Measurements from ENCODE around the gene APBA1.

Gene APBA1

GRCh38 chr9:69647804-69648203 is 24.4 kb downstream of the APBA1 start:
- Histone ChIP-seq H3K27me3 (replicated peaks; ENCODE audit: control insufficient read depth, insufficient read depth, low read length) (no peaks in the 10 kb centered on the region; the same call in 1 of the 2 replicates), H3K4me3 (replicated peaks; ENCODE audit: low read depth, low read length) (no peak overlapping the region), H3K36me3 (ENCODE audit: control insufficient read depth, insufficient read depth, low read length) (no peaks in the 10 kb centered on the region)
- DNase-seq (ENCODE audit: extremely low read depth, insufficient read length): no peak
- TF ChIP-seq CTCF (IDR thresholded peaks at IDR 0.05; ENCODE audit: insufficient read depth, low read length, poor library complexity, severe bottlenecking): no peak

GRCh38 chr9:69646810-69647209 is 25.4 kb downstream of the APBA1 start:
- Histone ChIP-seq H3K4me3 (replicated peaks; ENCODE audit: low read depth, low read length) (no peak overlapping the region), H3K36me3 (ENCODE audit: control insufficient read depth, insufficient read depth, low read length) (no peaks in the 10 kb centered on the region), H3K27me3 (replicated peaks; ENCODE audit: control insufficient read depth, insufficient read depth, low read length) (no peaks in the 10 kb centered on the region; the same call in 1 of the 2 replicates)
- no peak for TF ChIP-seq CTCF (IDR thresholded peaks at IDR 0.05; ENCODE audit: insufficient read depth, low read length, poor library complexity, severe bottlenecking)
- DNase-seq (ENCODE audit: extremely low read depth, insufficient read length): no peak

GRCh38 chr9:69645488-69645887 is 26.7 kb downstream of the APBA1 start:
- no peak for DNase-seq (ENCODE audit: extremely low read depth, insufficient read length)
- no peaks in the 10 kb centered on the region; the same call in 1 of the 2 replicates for H3K27me3 ChIP-seq (replicated peaks; ENCODE audit: control insufficient read depth, insufficient read depth, low read length)
- no peaks in the 10 kb centered on the region for H3K36me3 ChIP-seq (ENCODE audit: control insufficient read depth, insufficient read depth, low read length)
- H3K4me3 ChIP-seq (replicated peaks; ENCODE audit: low read depth, low read length): no peak overlapping the region
- TF ChIP-seq CTCF (IDR thresholded peaks at IDR 0.05; ENCODE audit: insufficient read depth, low read length, poor library complexity, severe bottlenecking): no peak

- H3K4me3 ChIP-seq (replicated peaks; ENCODE audit: low read depth, low read length): no peak overlapping the region
- no peak for TF ChIP-seq CTCF (IDR thresholded peaks at IDR 0.05; ENCODE audit: insufficient read depth, low read length, poor library complexity, severe bottlenecking)
- H3K27me3 ChIP-seq (replicated peaks; ENCODE audit: control insufficient read depth, insufficient read depth, low read length): no peaks in the 10 kb centered on the region; the same call in 1 of the 2 replicates
- DNase-seq (ENCODE audit: extremely low read depth, insufficient read length): no peak
- no peaks in the 10 kb centered on the region for H3K36me3 ChIP-seq (ENCODE audit: control insufficient read depth, insufficient read depth, low read length)
Measured at GRCh38 chr9:69643098-69643497, 29.1 kb downstream of the APBA1 start.

- no peak overlapping the region for H3K4me3 ChIP-seq (replicated peaks; ENCODE audit: low read depth, low read length)
- no peak for DNase-seq (ENCODE audit: extremely low read depth, insufficient read length)
- TF ChIP-seq CTCF (IDR thresholded peaks at IDR 0.05; ENCODE audit: insufficient read depth, low read length, poor library complexity, severe bottlenecking): no peak
- H3K36me3 ChIP-seq (ENCODE audit: control insufficient read depth, insufficient read depth, low read length): no peaks in the 10 kb centered on the region
- H3K27me3 ChIP-seq (replicated peaks; ENCODE audit: control insufficient read depth, insufficient read depth, low read length): no peaks in the 10 kb centered on the region
Measured at GRCh38 chr9:69637817-69638200, 34.4 kb downstream of the APBA1 start.

- no peaks in the 10 kb centered on the region for H3K27me3 ChIP-seq (replicated peaks; ENCODE audit: control insufficient read depth, insufficient read depth, low read length)
- no peaks in the 10 kb centered on the region for H3K36me3 ChIP-seq (ENCODE audit: control insufficient read depth, insufficient read depth, low read length)
- no peak for TF ChIP-seq CTCF (IDR thresholded peaks at IDR 0.05; ENCODE audit: insufficient read depth, low read length, poor library complexity, severe bottlenecking)
- H3K4me3 ChIP-seq (replicated peaks; ENCODE audit: low read depth, low read length): no peak overlapping the region
- no peak for DNase-seq (ENCODE audit: extremely low read depth, insufficient read length)
Measured at GRCh38 chr9:69637193-69637816, 34.9 kb downstream of the APBA1 start.

All from GM06990 (cell line).